Heart right ventricle (tissue), 16 donors: Measurements from ENCODE around the gene RNF151. TPM values are rescaled to one million over a fixed set of nuclear protein-coding genes. Genes with fewer than 3 reads are reported as not detected.

Experiments used
- ATAC-seq, 8 donors: fragments of 200-7000 bp; cut with Tn5 transposase; one replicate each; pipeline ENCODE4 v1.9.1; 2020; ENCODE audit warnings: mild to moderate bottlenecking in 8 of 8, moderate library complexity in 8 of 8, moderate number of reproducible peaks in 1 of 8
- DNase-seq, 2 donors: peaks; one replicate each; pipeline ENCODE4 v3.0.0-alpha.2; 2020
- H3K27ac ChIP-seq, 10 donors: fragments of 200-600 bp; sonication (generic) in 2 of 10; one replicate each; pipeline versions ENCODE4 v1.5.0 to v1.8.0; 2020 to 2022; ENCODE audit warnings: mild to moderate bottlenecking in 3 of 10
- H3K27me3 ChIP-seq, 7 donors: fragments of 200-600 bp; one replicate each; pipeline ENCODE4 v1.8.0; 2021 to 2022; ENCODE audit warnings: mild to moderate bottlenecking in 2 of 7
- H3K36me3 ChIP-seq, 9 donors: fragments of 200-600 bp; sonication (generic) in 1 of 9; one replicate each; pipeline versions ENCODE4 v1.5.0 to v1.8.0; 2020 to 2022; ENCODE audit warnings: mild to moderate bottlenecking in 2 of 9
- H3K4me1 ChIP-seq, 9 donors: fragments of 200-600 bp; sonication (generic) in 1 of 9; one replicate each; pipeline versions ENCODE4 v1.5.0 to v1.8.0; 2020 to 2022; ENCODE audit warnings: mild to moderate bottlenecking in 4 of 9
- H3K4me3 ChIP-seq, 10 donors: fragments of 200-600 bp; sonication (generic) in 2 of 10; one replicate each; pipeline versions ENCODE4 v1.5.0 to v1.8.0; 2020 to 2022; ENCODE audit warnings: mild to moderate bottlenecking in 7 of 10, moderate library complexity in 2 of 10
- H3K9me3 ChIP-seq, 11 donors: fragments of 200-600 bp in 10 of 11; sonication (generic) in 2 of 11; one replicate each; pipeline versions ENCODE4 v1.5.0 to v1.8.0; 2013 to 2022; ENCODE audit warnings: mild to moderate bottlenecking in 2 of 11, control low read depth in 1 of 11, moderate library complexity in 1 of 11
- WGBS, 2 donors: extraction: QIAGEN DNeasy Blood & Tissue Kit; methylation state at CpG; one replicate each; pipeline ENCODE4 v1.1.7; 2013; ENCODE audit warnings: inconsistent platforms in 1 of 2; 5-methylcytosine and 5-hydroxymethylcytosine counted together
- intact Hi-C, 10 donors: fragments of 100-400 bp; cut with DNase I; formaldehyde crosslinking; loops; one replicate each; pipeline versions ENCODE4 v1.11.1 to v1.14.2; 2022
- polyA plus RNA-seq, 2 donors: library from polyadenylated mRNA; stranded (reverse); fragments of 200-250 nt; gene quantifications; one replicate each; pipeline ENCODE4 v1.2.3, GENCODE V29; 2013
- total RNA-seq, 10 donors: library from RNA; stranded (reverse); fragmentation: NEBNext Ultra II Directional in 3 of 10; extraction: Animal tissue kit (Norgen Biotek cat#: 25700) in 3 of 10; gene quantifications; one replicate each; pipeline versions ENCODE4 v1.2.1 to v1.2.4, GENCODE V29; 2021 to 2023
- TF ChIP-seq, protein P1 (sequence below), 9 donors: fragments of 200-600 bp; sonication (generic) in 2 of 9; IDR thresholded peaks; one replicate each; pipeline versions ENCODE4 v1.5.0 to v1.8.0; 2021 to 2022; ENCODE audit warnings: antibody characterized with exemption in 9 of 9, mild to moderate bottlenecking in 5 of 9, moderate library complexity in 1 of 9
- donor health status: Arrhythmogenic right ventricular cardiomyopathy.
- donor health status: ischemic (EF 13 %, LVEDD 7.1; RV severe dilation, severe dysfunction).
- donor health status: healthy with polysubstance abuse.
- donor health status: DM: no; HTN: yes; CAD: no.
- donor health status: DM: no; HTN: no; CAD: no.
- donor health status: ischemic (EF 25% LVEDD 6.9; RV normal size, moderate dysfunction).
- donor health status: ischemic (EF 25% LVEDD 5.7; RV mildly dilated, moderate dysfunction).
- donor health status: healthy.
- donor health status: DM: yes; HTN: yes; CAD: no.
- donor health status: Ischemic cardiomyopathy.
- donor health status: ischemic (EF 35%, LVEDD 5.7; RV mildly dilated, moderate dysfunction).
- donor health status: nonischemic (EF 11% LVEDD 7.7; RV severe dilation, severe dysfunction).
- donor health status: DM: yes; HTN: yes; CAD: no.
- donor health status: PGD.
- donor health status: ischemic (EF 29% LVEDD 5.4; RV normal size, mild dysfunction).
- donor health status: nonischemic (EF 23%, LVEDD 6.1; RV moderate dilation, normal function).

The RNF151 gene
- total and polyA plus RNA-seq, 12 donors = not detected

DNA sequence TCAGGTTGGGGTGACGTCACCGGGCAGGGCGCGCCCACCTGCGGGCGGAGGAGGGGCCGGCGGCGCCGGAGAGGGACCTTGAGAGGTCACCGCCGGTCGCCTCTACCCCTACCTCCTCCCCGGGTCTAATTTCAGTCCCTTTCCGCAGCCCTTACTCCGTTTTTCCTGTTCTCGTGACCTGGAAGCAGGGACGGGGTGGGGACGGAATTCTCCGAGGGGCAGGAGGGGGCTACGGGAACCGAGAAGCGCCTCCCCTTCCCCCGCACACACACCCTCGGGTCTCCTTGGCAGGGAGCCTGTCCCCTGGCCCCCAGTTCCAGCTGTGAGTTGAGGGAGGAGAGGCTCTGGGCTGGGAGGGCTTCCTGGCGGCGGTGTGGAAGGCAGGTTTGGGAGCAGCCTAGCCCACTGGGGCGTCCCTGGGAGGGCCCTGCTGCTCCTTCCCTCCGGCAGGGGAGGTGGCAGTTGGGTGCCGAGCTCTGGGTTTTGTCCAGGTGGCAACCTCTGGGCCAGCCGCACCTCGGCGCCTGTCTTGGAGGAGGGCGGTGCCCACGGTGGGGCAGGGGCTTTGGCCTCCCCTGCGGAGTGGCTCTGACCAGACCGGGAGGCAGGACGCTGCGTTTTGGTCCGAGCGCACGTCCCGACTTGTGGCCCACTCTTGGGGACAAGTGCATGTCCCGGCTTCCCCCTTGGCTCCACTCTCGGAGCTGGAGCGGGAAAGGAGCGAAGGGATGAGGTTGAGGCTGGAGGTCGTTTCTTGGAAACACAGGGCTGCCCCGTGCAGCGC lies 23.9 kb downstream of the RNF151 start:
- Histone ChIP-seq H3K4me3 (peak overlapping the region in 5 of 10 donors; percentile 10 to 60 (median 24)), H3K27me3 (peaks cover 12 to 40% (median 36%) of the 10 kb centered on the region in 7 donors), H3K27ac (no peak overlapping the region), H3K36me3 (peaks cover 0 to 19% (median 11%) of the 10 kb centered on the region in 9 donors), H3K9me3 (no peaks in the 10 kb centered on the region), H3K4me1 (peaks cover 5 to 28% (median 22%) of the 10 kb centered on the region in 9 donors)
- ATAC-seq (no peak), DNase-seq (peak in 1 of 2 donors; percentile 20)
- WGBS, 2 donors = 2% methylated on average over 50 of the region's 50 CpGs
- TF ChIP-seq, protein P1, sequence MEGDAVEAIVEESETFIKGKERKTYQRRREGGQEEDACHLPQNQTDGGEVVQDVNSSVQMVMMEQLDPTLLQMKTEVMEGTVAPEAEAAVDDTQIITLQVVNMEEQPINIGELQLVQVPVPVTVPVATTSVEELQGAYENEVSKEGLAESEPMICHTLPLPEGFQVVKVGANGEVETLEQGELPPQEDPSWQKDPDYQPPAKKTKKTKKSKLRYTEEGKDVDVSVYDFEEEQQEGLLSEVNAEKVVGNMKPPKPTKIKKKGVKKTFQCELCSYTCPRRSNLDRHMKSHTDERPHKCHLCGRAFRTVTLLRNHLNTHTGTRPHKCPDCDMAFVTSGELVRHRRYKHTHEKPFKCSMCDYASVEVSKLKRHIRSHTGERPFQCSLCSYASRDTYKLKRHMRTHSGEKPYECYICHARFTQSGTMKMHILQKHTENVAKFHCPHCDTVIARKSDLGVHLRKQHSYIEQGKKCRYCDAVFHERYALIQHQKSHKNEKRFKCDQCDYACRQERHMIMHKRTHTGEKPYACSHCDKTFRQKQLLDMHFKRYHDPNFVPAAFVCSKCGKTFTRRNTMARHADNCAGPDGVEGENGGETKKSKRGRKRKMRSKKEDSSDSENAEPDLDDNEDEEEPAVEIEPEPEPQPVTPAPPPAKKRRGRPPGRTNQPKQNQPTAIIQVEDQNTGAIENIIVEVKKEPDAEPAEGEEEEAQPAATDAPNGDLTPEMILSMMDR (IDR thresholded peaks at IDR 0.05) = no peak
- intact Hi-C loops = no loop called here

DNA sequence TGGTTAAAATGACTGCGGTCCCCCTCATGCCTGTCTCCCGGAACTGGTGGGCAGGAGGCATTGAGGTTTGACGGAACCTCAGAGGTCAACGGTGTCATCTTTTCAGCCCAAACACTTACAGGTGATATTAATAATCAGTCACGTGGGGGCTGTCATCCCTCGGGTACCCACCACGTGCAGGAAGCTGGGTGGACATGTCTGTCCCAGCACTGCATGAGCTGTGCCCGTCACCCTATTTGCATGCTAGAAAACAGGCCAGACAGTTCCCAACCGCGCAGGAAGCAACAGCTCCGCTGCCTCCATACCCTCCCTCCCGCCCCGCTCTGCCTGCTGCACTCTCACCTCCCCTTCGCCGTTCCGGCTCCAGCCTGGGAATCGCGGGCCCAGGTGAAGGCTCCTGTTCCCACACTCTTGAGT lies 24.5 kb downstream of the RNF151 start:
- Histone ChIP-seq H3K27ac (no peak overlapping the region), H3K4me1 (peaks cover 5 to 27% (median 22%) of the 10 kb centered on the region in 9 donors), H3K36me3 (peaks cover 0 to 13% (median 5%) of the 10 kb centered on the region in 9 donors), H3K4me3 (peak overlapping the region in 2 of 10 donors; percentile 53 to 60), H3K9me3 (no peaks in the 10 kb centered on the region), H3K27me3 (peaks cover 12 to 40% (median 36%) of the 10 kb centered on the region in 7 donors)
- DNase-seq (peak in 1 of 2 donors; percentile 24), ATAC-seq (peak in 3 of 8 donors; percentile 7 to 19 (median 18))
- intact Hi-C loops = no loop called here
- TF ChIP-seq, protein P1 (IDR thresholded peaks at IDR 0.05) = no peak
- WGBS, 2 donors = 7 to 10% methylated on average over 18 of the region's 18 CpGs

DNA sequence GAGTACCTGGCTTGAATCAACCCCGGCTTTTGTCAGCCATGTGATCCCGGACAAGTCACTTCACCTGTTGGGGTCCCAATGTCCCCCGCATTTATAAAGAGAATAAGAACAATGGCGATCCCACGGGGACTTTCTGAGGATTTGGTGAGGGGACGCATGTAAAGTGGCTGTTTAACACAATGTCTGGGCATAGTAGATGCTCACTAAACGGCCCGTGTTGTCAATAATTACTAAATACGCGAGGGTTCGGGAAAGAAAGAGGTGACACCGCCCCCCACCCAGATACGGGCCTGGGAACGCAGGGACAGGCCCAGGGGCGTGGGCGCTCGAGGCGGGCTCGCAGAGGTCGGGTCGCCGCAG lies 24.9 kb downstream of the RNF151 start:
- peaks cover 0 to 13% (median under 1%) of the 10 kb centered on the region in 9 donors for H3K36me3 ChIP-seq
- peak overlapping the region in 9 of 10 donors; percentile 31 to 60 (median 50) for H3K4me3 ChIP-seq
- intact Hi-C loops = no loop called here
- ATAC-seq (peak in 2 of 8 donors; percentile 2 to 10), DNase-seq (no peak)
- H3K9me3 ChIP-seq = no peaks in the 10 kb centered on the region
- H3K27me3 ChIP-seq = peaks cover 12 to 40% (median 36%) of the 10 kb centered on the region in 7 donors
- WGBS, 2 donors = 13 to 16% methylated on average over 22 of the region's 22 CpGs
- TF ChIP-seq, protein P1 (IDR thresholded peaks at IDR 0.05) = no peak
- H3K27ac ChIP-seq = peak overlapping the region in 2 of 10 donors; percentile 14 to 77
- H3K4me1 ChIP-seq = peaks cover 5 to 27% (median 22%) of the 10 kb centered on the region in 9 donors

DNA sequence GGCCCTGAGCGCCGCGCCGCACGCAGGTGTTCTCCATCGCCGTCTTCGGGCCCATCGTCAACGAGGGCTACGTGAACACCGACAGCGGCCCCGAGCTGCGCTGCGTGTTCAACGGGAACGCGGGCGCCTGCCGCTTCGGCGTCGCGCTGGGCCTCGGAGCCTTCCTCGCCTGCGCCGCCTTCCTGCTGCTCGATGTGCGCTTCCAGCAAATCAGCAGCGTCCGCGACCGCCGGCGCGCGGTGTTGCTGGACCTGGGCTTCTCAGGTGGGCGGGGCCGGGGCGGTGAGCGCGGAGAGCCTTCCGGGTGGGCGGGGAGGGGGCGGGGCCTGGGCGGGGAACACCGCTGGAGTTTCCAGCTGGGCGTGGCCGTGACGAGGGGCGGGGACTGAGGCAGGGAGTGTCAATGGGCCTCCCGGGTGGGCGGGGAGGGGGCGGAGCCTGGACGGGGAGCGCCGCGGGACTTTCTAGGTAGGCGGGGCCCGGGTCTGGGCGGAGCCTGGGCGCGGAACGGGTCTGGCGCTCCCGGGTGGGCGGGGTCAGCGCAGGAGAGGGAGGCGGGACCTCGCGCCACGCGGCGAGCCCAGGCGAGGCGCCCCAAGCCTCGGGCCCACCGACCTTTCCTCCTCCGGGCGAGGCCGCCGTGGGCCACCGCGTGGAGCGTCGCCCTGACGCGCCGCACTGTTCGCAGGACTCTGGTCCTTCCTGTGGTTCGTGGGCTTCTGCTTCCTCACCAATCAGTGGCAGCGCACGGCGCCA lies 25.5 kb downstream of the RNF151 start:
- intact Hi-C loops = no loop called here
- no peaks in the 10 kb centered on the region for H3K9me3 ChIP-seq
- WGBS, 2 donors = 1 to 4% methylated on average over 54 to 95 of the region's 96 CpGs
- H3K27me3 ChIP-seq = peaks cover 12 to 40% (median 36%) of the 10 kb centered on the region in 7 donors
- peaks cover 5 to 27% (median 22%) of the 10 kb centered on the region in 9 donors for H3K4me1 ChIP-seq
- TF ChIP-seq, protein P1 (IDR thresholded peaks at IDR 0.05) = peak in 2 of 9 donors; percentile 8 to 12
- peak; percentile 86 to 94 (median 90) for ATAC-seq
- H3K4me3 ChIP-seq = peak overlapping the region in 9 of 10 donors; percentile 31 to 60 (median 50)
- peak; percentile 93 to 98 for DNase-seq
- peaks cover 0 to 13% (median 5%) of the 10 kb centered on the region in 9 donors for H3K36me3 ChIP-seq
- peak overlapping the region in 2 of 10 donors; percentile 14 to 77 for H3K27ac ChIP-seq
